ENCODE measurements around the gene STIMATE. TPM values are rescaled to one million over a fixed set of nuclear protein-coding genes. Genes with fewer than 3 reads are reported as not detected.

Gene STIMATE
- total and polyA plus RNA-seq, 10 of the 15 experiments (the other 5 are each of a cell fraction or from before 2014, with no cell fraction given), result 0.24 to 24.1 (median 15.4) TPM

DNA sequence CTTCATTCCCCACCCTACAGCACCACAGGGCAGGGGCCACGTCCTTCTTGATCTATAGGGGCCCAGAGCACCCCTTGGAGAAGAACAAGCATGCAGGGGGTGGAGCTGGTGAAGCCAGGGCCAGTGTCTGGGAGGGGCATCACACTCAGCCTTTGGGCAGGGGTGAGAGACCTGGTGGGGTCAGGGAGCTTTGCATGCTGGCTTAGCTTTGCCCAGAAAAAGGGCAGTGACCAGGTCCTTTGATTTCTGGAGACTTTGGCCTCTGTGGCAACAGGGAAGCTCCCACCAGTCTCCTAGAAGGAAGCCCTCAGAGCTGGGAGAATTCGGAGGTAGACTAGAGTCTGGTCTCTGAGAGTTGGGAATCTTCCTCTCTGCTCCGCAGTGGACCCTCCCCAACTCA is 67.9 kb downstream of the STIMATE start:
- Histone ChIP-seq H3K4me1 (ENCODE audit: control insufficient read depth, insufficient read depth, low read length) (no peaks in the 10 kb centered on the region), H3K4me3 (no peak overlapping the region), H4K20me1 (ENCODE audit: control insufficient read depth, insufficient read depth) (no peaks in the 10 kb centered on the region), H3K4me2 (ENCODE audit: control insufficient read depth, insufficient read depth) (no peak overlapping the region), H3K27ac (ENCODE audit: control insufficient read depth, insufficient read depth) (no peak overlapping the region), H3K36me3 (ENCODE audit: control insufficient read depth in 2 of 2, insufficient read depth in 2 of 2, low read length in 1 of 2) (no peaks in the 10 kb centered on the region; a peak in 1 of 4 replicates), H3K9ac (ENCODE audit: control insufficient read depth, insufficient read depth, low read length) (no peak overlapping the region), H2AFZ (ENCODE audit: control insufficient read depth, low read depth, low read length) (no peak overlapping the region), H3K9me3 (replicated peaks; ENCODE audit: control insufficient read depth, insufficient read depth, low read length) (no peaks in the 10 kb centered on the region), H3K79me2 (ENCODE audit: control insufficient read depth, insufficient read depth, low read length) (no peaks in the 10 kb centered on the region), H3K27me3 (replicated peaks in 1 of 2; ENCODE audit: control insufficient read depth in 2 of 2, insufficient read depth in 2 of 2, low read length in 1 of 2) (no peaks in the 10 kb centered on the region)
- in situ Hi-C loops (cut with MboI) (no loop called here), intact Hi-C loops (cut with micrococcal nuclease; ENCODE audit: unreplicated experiment) (no loop called here)
- no peak for ATAC-seq
- WGBS (ENCODE audit: insufficient coverage, insufficient replicate concordance, low lambda C conversion rate, missing lambda C conversion rate), result 66% methylated on average over 3 of the region's 3 CpGs
- DNase-seq (ENCODE audit: low read depth, low spot score), result no peak
- no peak for FAIRE-seq
- no peak for TF ChIP-seq USF1 (IDR thresholded peaks at IDR 0.05; ENCODE audit: borderline replicate concordance, extremely low read length, insufficient read depth, low read depth, low read length)
- RAD21 ChIA-PET (ENCODE audit: unreplicated experiment), result no interaction called here
- SMC1A ChIA-PET (ENCODE audit: uncharacterized antibody, unreplicated experiment), result interaction anchor here (0.6 kb wide), 1 partner anchor 475 kb away, joined by 3 read pairs; no protein-coding TSS in a partner anchor
- BruUV-seq (replicated peaks), result no TSS peak
- POLR2A ChIA-PET, result no interaction called here
- CTCF ChIA-PET, result interaction anchor here (1.6 kb wide), 1 partner anchor 8 kb away, joined by 5 read pairs; no protein-coding TSS in a partner anchor

DNA sequence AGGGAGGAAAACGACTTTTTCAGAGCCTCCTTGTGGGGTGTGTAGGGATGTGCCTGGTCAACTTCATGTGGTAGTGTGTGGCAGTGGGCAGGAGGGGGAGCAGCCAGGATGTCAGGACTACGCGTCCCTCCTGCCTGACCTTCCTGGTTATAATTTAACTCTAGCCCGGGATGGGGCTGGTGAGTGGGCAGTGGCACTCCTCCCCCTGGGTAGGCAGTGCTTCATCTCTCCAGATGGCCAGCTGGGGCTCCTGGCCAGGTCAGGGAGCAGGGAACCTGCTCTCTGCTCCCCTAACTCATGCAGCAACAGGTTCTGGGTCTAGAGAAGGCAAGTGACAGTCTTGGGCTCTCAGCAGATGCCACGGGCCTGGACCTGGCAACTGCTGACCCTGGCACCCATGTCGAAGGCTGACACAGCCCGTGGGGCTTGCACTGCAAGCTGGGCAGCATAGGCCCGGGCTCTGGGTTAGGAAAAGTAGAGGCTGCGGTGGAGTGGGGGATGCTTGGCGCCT is 69.4 kb downstream of the STIMATE start:
- CTCF ChIA-PET, result interaction anchor here (1.0 kb wide), 1 partner anchor 107 kb away, joined by 3 read pairs; no protein-coding TSS in a partner anchor
- TF ChIP-seq, protein P1, sequence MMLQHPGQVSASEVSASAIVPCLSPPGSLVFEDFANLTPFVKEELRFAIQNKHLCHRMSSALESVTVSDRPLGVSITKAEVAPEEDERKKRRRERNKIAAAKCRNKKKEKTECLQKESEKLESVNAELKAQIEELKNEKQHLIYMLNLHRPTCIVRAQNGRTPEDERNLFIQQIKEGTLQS (IDR thresholded peaks at IDR 0.05; ENCODE audit: borderline replicate concordance, extremely low read depth, low read depth, low read length), result no peak
- TF ChIP-seq SREBF2 (IDR thresholded peaks at IDR 0.05; ENCODE audit: low read length), result no peak
- TF ChIP-seq, protein P2, sequence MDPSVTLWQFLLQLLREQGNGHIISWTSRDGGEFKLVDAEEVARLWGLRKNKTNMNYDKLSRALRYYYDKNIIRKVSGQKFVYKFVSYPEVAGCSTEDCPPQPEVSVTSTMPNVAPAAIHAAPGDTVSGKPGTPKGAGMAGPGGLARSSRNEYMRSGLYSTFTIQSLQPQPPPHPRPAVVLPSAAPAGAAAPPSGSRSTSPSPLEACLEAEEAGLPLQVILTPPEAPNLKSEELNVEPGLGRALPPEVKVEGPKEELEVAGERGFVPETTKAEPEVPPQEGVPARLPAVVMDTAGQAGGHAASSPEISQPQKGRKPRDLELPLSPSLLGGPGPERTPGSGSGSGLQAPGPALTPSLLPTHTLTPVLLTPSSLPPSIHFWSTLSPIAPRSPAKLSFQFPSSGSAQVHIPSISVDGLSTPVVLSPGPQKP (IDR thresholded peaks at IDR 0.05; ENCODE audit: low read depth, low read length), result no peak
- TF ChIP-seq, protein P3, sequence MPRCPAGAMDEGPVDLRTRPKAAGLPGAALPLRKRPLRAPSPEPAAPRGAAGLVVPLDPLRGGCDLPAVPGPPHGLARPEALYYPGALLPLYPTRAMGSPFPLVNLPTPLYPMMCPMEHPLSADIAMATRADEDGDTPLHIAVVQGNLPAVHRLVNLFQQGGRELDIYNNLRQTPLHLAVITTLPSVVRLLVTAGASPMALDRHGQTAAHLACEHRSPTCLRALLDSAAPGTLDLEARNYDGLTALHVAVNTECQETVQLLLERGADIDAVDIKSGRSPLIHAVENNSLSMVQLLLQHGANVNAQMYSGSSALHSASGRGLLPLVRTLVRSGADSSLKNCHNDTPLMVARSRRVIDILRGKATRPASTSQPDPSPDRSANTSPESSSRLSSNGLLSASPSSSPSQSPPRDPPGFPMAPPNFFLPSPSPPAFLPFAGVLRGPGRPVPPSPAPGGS (IDR thresholded peaks at IDR 0.05; ENCODE audit: borderline replicate concordance, insufficient read depth, low read depth, low read length, poor library complexity, severe bottlenecking), result no peak
- no peak for TF ChIP-seq RB1 (IDR thresholded peaks at IDR 0.05; ENCODE audit: borderline replicate concordance)
- TF ChIP-seq NFYA (IDR thresholded peaks at IDR 0.05; ENCODE audit: borderline replicate concordance, low read depth, low read length), result no peak
- no peak for TF ChIP-seq MTA3 (IDR thresholded peaks at IDR 0.05; ENCODE audit: borderline replicate concordance, low read length)
- TF ChIP-seq MYB (IDR thresholded peaks at IDR 0.05; ENCODE audit: borderline replicate concordance, low read depth, low read length), result no peak
- TF ChIP-seq CHD4 (IDR thresholded peaks at IDR 0.05), result no peak
- TF ChIP-seq, protein P4, sequence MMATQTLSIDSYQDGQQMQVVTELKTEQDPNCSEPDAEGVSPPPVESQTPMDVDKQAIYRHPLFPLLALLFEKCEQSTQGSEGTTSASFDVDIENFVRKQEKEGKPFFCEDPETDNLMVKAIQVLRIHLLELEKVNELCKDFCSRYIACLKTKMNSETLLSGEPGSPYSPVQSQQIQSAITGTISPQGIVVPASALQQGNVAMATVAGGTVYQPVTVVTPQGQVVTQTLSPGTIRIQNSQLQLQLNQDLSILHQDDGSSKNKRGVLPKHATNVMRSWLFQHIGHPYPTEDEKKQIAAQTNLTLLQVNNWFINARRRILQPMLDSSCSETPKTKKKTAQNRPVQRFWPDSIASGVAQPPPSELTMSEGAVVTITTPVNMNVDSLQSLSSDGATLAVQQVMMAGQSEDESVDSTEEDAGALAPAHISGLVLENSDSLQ (IDR thresholded peaks at IDR 0.05), result no peak
- no peak for TF ChIP-seq HCFC1 (IDR thresholded peaks at IDR 0.05; ENCODE audit: low read length)

More for the DNA sequence above, 69.4 kb downstream of the STIMATE start:
- no peaks in the 10 kb centered on the region for H3K9me3 ChIP-seq (replicated peaks; ENCODE audit: control insufficient read depth, insufficient read depth, low read length)
- ChIA-PET SMC1A (ENCODE audit: uncharacterized antibody, unreplicated experiment) (no interaction called here), POLR2A (no interaction called here), RAD21 (ENCODE audit: unreplicated experiment) (no interaction called here)
- no peaks in the 10 kb centered on the region for H3K4me1 ChIP-seq (ENCODE audit: control insufficient read depth, insufficient read depth, low read length)
- H3K36me3 ChIP-seq (ENCODE audit: control insufficient read depth in 2 of 2, insufficient read depth in 2 of 2, low read length in 1 of 2), result no peaks in the 10 kb centered on the region; a peak in 1 of 4 replicates
- FAIRE-seq (no peak), ATAC-seq (no peak; the same call in 2 of the 3 replicates), DNase-seq (ENCODE audit: low read depth, low spot score) (no peak)
- H2AFZ ChIP-seq (ENCODE audit: control insufficient read depth, low read depth, low read length), result no peak overlapping the region
- 50% methylated on average over 10 of the region's 10 CpGs for WGBS (ENCODE audit: insufficient coverage, insufficient replicate concordance, low lambda C conversion rate, missing lambda C conversion rate)
- no peaks in the 10 kb centered on the region for H4K20me1 ChIP-seq (ENCODE audit: control insufficient read depth, insufficient read depth)
- no peaks in the 10 kb centered on the region for H3K79me2 ChIP-seq (ENCODE audit: control insufficient read depth, insufficient read depth, low read length)
- H3K4me2 ChIP-seq (ENCODE audit: control insufficient read depth, insufficient read depth), result no peak overlapping the region
- H3K27me3 ChIP-seq (replicated peaks in 1 of 2; ENCODE audit: control insufficient read depth in 2 of 2, insufficient read depth in 2 of 2, low read length in 1 of 2), result no peaks in the 10 kb centered on the region
- no peak overlapping the region for H3K27ac ChIP-seq (ENCODE audit: control insufficient read depth, insufficient read depth)
- no peak overlapping the region for H3K4me3 ChIP-seq
- in situ Hi-C loops (cut with MboI), result no loop called here
- intact Hi-C loops (cut with micrococcal nuclease; ENCODE audit: unreplicated experiment), result no loop called here
- no peak overlapping the region for H3K9ac ChIP-seq (ENCODE audit: control insufficient read depth, insufficient read depth, low read length)
- BruUV-seq (replicated peaks), result no TSS peak

Data from GM12878 (cell line).